GM21737 (cell line): ENCODE data around the gene IFTAP.

Experiments used
- ATAC-seq: cut with Tn5 transposase; IDR thresholded peaks from one replicate; pipeline ENCODE4 v1.9.1; 2021; ENCODE audit warnings: mild to moderate bottlenecking, moderate library complexity; ENCODE audit not compliant: unreplicated experiment

Gene IFTAP

DNA sequence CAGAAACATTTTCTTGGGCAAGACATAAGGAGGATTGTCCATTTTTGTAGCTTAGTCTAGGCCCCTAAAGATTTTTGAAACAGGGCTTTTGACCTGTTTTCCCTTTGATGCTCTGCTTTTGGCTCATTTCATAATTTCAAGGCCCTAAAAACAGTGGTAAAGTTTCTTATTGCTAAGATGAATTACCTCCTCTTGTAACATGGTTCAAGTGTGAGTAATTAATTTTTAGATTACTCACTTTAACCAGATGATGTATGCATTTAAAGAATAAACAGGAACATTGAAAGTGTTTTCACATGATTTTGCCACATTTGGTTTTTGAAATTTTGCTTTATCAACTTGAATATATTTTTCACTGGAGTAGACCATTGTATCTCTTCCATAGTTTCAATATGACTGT, 2.6 kb downstream of the IFTAP start:
- no peak for ATAC-seq

DNA sequence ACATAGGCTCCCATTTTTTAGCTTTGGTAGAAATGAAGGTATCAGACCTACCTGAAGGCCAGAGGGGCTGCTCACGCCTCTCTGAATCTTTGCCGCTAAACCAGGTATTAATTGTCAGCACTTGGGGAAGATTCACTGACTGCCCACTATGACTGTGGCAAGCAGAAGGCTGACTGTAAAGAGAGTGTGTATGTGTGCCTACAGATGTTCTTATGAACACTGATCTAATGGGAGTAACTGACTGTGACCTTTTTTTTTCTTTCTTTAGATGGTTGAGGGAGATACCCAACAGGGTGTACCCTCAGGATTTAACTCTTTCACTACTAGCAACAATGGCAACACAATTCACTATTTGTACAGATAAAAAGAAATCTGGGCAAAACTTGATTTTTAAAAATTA, 3.7 kb downstream of the IFTAP start, which contains the start of gene RAG2:
RAG2 (minus strand) TSS at position 186 of the 400 bp plus-strand sequence. CDS start 4,068 bp downstream, outside the sequence.
- ATAC-seq, result no peak

DNA sequence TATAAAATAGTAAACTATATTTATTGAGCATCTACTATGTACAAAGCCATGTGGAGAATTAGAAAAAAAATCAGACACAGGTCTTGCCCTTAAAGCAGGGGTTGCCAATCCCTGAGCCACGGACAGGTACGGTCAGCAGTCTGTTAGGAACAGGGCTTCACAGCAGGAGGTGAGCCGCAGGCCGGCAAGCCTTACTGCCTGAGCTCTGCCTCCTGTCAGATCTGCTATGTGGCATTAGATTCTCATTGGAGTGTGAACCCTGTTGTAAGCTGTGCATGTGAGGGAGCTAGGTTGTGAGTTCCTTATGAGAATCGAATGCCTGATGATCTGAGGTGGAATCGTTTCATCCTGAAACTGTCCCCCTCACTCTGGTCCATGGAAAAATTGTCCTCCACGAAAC, 5.9 kb downstream of the IFTAP start:
- no peak for ATAC-seq

DNA sequence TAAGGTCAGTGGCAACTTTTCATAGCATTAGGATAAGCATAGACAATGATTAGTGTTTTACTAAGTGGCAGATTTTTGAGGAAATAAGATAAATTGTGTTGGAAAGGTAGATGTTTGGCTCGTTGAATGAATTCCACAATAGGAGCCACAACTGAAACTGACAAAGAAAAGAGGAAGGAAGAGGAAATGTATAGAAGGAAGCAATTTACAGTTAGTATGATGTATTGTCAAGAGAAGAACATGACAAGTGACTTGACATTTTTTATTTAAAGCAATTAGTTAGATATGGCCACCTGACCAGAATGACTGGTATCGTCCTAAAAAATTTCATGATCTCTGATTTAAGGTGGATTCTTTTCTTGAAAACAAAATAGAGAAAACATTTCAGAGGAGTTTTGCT, 6.9 kb downstream of the IFTAP start:
- no peak for ATAC-seq

DNA sequence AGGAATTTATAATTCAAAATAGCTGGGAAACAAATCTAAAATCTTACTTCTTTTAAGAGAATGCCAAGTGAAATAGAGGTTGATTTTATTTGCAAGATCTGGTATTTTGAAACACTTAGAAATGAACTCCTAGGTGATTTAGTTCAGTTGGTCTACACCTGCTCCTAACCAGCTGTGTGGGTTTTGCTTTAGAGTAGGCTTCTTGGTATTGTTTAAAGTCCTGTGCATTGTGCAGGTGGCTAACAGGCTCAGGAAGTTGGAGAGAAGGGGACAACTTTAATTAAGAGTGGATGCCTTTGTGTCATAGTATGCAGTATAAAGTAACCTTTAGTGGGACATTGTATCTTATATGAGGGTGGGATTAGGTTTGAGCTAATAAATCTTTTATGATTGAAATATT, 7.8 kb downstream of the IFTAP start:
- ATAC-seq, result no peak

DNA sequence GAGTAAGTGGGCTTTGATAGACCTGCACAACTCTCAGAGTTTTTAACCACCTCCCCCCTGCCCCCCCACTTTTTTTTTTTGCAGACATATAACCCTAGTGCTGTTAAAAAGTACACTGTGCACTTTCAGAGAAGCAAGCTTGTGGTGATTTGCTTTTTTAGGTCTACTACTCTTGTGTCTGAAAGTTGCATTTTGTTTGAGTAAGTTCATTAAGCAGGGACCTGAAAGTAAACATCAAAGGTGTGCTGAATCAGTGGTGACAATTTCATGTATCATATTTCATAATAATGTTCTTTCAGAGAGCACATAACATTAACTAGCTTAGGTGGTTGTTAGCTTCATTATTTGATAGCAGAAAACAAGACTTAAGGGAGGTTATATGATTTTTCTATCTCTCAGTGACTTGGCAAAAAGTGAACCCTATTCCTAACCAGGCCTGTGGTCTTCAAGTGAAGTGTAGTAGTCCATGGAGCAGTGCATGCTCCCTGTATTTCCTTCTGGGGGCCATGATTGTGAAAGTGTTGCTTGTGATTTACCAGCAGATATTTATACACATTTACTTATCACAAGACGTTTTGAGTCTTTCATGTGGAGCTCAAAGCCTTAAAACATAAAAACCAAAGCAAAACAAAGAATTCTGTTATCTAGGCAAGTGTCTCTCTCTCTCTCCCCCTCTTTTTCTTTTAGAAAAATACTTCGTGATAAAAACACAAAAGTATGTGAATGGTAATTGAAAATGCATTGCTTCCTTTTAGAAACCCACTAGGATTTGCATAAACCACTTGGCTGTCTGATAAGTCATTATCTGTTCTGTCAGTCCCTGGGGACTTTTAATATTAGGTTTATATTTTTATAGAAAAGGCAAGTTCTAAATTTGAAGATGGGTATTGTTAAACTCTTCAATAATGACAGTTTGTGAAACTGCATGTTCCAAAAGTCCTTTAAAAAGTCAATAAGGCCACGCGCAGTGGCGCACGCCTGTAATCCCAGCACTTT, 11.2 kb downstream of the IFTAP start:
- ATAC-seq, result no peak

DNA sequence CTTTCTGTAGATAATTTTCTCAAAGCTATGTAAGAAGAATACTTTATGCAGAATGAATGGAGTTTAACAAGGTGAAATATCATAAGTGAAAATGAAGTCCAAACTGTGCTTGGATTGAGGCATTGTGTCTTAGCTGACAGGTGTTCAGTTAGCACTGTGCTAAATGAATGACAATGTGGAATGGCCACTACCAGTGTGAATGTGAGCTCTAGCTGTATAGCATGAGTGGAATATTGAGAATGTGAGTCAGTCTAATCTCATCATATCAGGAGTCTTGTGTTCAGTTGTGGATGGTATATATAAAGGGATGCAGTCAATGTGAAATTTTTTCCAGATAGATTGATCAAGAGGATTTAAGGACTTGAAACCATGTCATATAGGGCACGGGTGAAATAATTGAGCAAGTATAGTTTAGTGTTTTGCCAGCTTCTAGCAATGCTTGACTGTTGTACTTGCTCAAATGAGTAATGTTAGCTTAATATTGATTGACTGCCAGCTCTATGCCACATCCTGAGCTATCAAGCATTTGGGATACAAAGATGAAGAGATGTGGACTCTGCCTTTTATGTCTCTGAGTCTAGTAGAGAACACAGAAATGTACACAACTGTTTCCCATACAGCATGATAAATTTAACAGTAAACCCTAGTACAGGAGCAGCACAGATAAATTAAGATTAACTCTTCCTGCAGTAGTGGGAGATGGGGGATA, 14.3 kb downstream of the IFTAP start:
- ATAC-seq, result no peak

DNA sequence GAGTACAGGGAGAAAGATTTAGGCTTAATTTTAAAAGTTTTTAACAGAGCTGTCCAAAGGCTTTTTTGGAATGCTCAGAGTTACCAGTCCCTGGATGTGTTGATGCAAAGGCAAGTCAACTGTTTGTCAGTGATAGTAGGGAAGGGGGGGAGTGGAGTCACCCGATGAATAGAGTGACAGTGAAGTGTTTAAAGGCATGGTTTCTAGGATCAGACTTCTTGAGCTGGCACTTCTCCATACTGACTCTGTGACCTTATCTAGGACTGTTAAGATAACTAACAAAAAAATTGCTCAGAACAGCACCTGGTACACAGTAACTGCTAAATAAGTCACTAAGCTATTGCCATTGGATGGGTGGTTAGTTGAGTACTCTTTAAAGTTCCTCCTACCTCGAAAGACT, 15.1 kb downstream of the IFTAP start:
- ATAC-seq, result no peak

DNA sequence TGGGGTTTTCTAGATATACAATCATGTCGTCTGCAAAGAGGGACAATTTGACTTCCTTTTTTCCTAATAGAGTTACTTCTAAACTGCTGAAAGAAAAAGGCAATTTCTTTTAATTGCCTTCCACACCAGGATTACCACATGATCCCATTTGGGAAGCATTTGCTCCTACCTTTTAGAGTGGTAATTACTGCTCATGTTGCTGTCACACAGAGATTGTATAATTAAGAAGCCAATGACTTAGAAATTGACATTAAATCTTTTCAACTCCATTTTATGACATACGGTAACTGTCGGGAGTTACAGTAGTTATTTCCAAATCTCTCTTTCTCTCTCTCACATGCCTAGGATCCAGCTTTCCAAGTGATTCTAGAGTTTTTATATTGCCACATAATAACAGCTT, 21.5 kb downstream of the IFTAP start:
- no peak for ATAC-seq

DNA sequence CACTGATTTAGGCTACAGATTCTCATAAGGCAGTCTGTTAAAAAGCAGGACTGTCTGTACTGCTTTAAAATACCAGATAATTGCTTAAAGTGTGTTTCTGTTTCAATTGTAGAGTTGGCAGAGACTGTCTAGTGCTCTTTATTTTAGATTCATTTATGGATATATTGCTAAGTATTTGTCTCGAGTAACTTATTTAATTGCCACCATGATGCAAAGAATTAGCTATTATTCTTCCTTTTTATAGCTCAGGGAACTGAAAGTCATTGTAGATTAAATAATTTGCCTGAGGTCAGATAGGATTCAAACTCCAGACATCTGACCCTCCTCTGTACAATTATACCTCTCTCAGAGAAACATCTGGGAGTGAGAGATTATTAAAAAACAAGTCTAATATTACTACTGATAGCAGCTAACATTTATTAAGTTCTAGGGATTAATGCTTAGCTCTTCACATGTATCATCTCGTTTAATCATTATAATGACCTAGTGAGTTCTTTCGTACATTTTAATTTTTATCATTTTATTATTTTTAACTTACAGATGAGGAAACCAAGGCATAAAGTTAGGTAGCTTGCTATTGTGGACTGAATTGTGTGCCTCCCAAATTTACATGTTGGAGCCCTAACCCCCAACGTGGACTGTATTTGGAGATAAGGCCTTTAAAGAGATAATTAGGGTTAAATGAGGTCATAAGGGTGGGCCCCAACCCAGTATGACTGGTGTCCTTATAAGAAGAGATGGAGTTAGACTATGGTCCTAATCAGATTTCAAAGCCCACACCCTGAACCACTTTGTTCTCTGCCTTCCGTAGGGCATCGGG, 23.5 kb downstream of the IFTAP start:
- ATAC-seq, result no peak

DNA sequence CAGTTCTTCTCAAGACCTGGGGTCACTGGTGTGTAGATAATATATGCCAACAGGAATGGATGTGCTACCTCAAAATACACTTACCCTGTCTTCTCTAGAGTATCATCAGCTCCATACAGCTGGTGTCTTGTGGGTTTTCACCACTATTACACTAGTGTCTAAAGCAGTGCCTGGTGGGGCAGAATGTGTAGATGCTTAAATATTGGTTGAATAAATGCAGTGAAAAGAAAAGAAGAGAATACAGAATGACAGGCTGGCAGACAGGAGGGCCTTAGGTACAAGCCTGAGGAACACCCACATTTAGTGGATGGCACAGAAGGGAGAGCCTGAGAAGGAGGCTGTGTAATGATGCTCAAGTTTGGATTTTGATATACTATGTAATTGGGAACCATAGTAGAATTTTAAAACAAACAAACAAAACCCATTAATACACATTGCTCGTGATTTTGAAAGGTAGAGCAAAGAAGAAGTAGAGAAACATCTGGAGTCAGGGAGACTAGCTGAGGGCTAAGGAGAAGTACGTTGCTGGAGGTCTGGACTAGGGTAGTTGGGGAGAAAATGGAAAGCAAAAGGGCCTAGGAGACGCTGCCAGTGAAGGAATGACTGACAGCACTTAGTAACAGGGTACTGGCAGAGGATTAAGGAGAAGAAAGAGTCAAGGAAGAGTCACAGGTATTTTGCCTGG, 24.2 kb downstream of the IFTAP start:
- no peak for ATAC-seq

DNA sequence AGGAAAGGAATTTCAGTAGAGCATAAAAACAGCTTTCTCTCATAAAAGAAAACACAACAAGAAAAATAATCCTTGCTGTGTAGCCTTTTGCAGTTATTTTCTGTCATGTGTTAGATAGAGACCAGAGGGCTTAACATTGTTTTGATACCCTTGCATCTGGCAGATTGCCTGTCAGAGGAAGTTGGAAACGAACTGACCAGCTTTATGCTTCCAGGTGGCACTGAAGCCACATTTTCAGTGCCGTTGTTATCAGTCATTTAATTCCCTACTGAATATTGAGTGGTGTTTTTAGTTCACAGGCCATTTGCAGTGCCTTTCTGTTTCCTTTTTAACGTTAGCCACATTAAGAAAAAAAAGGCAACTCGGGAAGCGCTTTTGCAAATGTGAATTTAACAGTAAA, 25.2 kb downstream of the IFTAP start:
- no peak for ATAC-seq

DNA sequence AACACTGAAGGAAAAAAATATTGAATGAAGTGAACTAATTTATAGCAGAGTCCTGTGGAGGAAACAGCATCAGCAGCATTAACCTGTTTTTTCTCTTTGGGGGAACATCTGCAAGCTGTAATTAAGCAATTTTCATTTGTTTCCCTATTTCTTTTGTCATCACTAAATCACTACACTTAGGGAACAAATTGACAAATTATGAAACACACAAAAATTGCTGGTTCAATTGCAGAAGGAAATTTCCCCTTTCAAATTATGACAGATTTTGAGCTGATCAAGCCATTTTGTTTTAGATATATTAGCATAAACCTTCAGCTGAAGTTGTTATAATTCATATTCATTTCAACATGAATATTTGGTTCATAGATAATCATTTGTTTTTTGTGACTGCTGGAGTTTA, 25.9 kb downstream of the IFTAP start:
- ATAC-seq, result no peak

DNA sequence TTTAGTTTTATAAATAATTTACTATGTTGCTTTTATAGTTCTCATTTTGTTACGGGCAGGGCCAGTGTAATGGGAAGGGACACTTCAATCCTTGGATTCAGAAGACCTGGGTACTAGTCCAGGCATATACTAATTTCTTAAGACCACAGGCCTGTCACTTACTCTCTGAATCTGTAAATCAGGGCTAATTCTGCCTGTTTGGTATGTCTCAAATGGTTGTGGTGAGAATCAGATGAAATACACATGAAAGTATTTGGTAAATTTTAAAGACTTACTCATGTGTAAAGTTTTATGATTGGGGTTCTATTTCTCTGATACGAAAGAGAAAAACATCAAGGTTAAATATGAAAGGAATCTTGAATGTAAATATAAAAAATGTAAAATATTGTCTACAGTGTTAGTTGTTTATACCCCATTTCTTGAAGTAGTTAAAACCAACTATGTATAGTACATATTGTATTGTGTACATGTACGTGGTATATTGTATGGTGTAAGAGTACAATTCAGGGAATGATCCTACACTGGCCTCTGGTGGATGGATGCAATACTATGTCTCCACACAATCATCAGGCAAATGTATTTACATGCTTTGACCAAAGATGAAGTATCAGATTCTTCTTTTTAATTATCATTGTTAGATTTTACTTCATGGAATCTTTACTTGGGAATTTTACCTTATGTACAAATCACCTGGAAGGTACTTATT, 28.3 kb downstream of the IFTAP start:
- no peak for ATAC-seq

DNA sequence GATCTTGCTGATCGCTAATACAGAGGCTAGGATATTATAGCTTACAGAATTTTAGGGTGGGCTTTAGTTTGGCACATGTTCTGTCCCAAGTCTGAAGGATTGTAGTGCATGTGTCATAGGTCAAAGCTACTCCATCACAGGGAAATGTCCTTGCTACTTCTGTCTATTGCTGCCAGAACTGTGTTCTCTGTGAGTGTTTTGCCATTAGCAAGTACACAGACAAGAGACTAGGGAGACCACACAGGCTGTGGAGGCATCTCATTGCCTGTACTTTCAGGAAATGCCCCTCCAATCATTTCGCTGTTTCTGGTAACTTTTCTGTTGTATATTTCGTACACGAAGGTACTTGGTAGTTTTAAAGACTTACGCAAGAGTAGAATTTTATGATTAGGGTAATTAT, 29.2 kb downstream of the IFTAP start:
- ATAC-seq, result no peak

DNA sequence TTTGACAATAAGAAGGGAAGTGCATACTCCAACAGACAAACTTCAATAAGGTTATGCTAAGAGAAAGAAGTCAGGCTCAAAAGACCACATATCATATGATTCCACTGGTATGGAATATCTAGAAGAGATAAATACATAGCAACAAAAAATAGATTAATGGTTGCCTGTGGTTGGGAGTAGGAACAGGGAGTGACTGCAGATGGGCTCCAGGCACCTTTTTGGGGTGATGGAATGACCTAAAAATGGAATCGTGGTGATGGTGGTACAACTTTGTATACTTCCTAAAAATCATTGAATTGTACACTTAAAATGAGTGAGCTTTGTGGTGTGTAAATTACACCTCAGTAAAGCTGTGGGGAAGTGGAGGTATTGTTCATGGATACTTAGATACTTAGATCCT, 32.7 kb downstream of the IFTAP start:
- ATAC-seq, result no peak

DNA sequence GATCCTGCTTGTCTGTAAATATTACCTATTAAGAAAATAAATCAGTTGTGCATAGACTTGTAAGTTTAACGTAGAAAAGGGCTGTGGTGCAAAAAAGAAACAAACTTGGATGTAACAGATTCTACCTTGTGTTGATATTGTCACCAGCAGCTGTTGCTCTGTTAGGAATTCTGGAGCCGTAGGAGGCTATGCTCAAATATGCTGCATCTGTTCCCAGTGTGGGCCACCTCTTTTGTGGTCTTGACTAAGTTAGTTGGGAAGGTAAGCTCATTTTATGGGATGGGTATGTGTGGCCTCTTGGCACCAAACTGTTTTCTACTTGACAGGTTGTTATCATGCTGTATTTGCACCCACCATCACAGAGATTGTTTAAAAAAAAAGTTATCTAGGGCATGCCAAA, 33.2 kb downstream of the IFTAP start:
- ATAC-seq, result no peak

DNA sequence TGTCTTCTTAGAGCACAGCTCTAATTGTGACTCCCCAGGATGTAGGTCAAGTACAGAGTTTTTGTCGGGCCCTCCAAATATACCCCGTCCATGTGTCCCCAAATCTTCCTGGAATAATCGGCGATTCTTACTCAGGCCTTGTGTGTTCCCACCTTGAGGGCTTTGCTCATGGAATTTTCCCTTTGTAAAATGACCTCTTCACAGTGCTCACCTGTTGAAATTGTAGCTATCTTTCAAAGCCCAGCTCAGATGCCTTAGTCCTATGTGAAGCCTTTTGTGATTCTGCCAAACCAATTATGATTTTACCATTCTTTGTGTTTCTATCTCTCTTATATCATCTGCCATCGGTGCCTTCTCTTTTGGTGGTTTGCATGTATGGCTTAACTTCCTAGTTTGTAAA, 33.8 kb downstream of the IFTAP start:
- no peak for ATAC-seq

DNA sequence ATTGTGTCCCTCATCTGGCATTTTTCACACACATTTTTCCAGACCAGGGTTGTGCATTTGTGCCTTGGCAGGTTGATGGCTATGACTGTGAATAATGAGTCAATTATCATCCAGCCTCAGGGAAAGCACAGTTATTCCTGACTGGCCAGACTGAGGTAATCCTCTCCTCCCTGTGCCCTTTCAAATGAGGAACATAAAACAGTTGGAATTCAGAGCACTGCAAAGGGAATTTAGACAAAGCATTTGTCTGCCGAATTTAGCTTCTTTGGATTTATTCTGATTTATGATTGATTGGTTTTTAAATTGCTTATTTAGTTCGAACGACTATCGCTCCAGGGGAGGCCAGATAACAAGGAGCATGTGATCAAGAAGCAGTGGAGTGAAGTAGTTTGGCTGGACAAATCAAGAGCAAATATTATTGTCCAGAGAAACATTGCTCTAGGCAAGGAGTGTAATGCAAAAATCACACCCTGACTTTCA, 34.5 kb downstream of the IFTAP start:
- ATAC-seq, result no peak

DNA sequence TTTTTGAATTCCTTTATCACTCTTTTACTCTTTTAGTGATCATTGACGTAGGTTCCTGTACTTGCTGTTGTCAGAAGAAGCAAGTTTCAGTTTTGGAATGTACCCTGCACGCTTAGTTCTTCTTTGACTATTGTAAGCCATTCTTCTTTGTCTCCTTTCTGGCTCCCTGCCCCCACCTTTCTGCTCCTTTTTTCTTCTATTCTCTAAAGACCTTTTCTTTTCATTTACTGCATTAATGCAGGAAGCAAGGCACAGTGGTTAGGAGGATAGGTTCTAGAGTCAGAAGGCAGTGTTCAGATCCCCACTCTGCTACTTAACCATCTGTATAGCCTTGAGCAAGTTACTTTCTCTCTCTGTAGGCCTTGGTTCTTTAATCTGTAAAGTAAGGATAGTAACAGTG, 37.5 kb downstream of the IFTAP start:
- no peak for ATAC-seq
